DMS53 (cell line): ENCODE measurements around the gene NUDT9.
A peak's percentile ranks its signal among the peaks of the same experiment; 100 is the strongest.
"Not testable (repeated sequence)": the region's sequence is repeated elsewhere in the genome, so short reads cannot be mapped to it uniquely, and the experiment has no call there.

Experiments used
- DNase-seq: peaks from one replicate; lab custom pipeline; 2025; lab: John Stamatoyannopoulos, UW

Gene NUDT9

DNA sequence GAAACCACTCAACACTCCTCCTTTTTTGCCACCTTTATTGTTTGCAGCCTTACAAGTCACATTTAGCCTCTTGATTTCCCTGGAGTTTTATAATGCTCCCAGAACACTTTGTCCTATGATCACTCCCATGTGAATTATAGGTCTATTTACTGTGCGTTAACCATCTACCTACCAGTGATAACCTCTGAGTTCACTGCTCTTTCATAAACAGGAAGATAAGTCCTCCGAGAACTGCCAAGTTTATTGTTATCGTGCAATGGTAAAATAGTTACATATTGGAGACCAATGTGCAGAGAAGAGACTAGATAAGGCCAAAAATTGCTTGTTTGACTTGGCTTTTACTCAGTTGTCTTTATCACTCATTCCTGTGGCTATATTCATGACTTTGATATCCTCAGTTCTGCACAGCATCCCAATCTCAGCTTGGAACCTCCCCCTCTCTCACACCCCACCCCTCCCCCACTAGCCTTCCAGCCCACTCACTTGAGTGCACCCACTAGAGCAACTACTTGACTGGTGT lies 12.9 kb upstream of the NUDT9 start:
- no peak for DNase-seq

GRCh38 chr4:87410157-87410556 lies 12.2 kb upstream of the NUDT9 start:
- DNase-seq = no peak

- DNase-seq = no peak
Observed at GRCh38 chr4:87410679-87411078, 11.7 kb upstream of the NUDT9 start.

- DNase-seq = no peak
Observed at GRCh38 chr4:87414816-87415215, 7.6 kb upstream of the NUDT9 start.

DNA sequence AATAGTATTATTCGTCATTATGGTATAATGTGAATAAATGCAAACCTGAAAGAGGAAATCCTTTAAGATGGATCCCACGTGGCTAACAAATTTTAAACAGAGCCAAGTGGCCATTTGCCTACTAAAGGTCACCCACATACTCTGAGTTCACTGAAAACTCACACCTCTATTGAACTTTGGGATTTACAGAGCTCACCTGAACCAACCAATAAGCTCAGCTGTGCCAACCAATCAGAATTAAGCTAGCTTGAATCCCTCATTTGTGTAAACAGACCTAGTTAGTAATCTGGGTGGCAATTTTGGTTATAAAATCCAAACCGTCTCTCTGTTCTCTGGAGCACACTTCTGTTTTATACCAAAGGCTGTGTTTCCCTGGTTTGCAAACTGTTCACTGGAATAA lies 5.4 kb upstream of the NUDT9 start:
- no peak for DNase-seq

DNA sequence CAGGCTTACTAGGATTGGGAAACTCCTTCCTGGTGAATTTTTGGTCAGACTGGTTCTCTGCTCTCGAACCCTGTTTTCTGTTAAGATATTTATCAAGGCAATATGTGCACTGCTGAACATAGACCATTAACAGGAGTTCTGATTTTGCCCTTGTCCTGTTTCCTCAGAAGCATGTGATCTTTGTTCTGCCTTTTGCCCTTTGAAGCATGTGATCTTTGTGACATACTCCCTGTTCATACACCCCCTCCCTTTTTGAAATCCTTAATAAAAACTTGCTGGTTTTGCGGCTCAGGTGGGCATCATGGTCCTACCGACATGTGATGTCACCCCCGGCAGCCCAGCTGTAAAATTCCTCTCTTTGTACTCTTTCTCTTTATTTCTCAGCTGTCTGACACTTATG lies 4.0 kb upstream of the NUDT9 start:
- not testable (repeated sequence) for DNase-seq

DNA sequence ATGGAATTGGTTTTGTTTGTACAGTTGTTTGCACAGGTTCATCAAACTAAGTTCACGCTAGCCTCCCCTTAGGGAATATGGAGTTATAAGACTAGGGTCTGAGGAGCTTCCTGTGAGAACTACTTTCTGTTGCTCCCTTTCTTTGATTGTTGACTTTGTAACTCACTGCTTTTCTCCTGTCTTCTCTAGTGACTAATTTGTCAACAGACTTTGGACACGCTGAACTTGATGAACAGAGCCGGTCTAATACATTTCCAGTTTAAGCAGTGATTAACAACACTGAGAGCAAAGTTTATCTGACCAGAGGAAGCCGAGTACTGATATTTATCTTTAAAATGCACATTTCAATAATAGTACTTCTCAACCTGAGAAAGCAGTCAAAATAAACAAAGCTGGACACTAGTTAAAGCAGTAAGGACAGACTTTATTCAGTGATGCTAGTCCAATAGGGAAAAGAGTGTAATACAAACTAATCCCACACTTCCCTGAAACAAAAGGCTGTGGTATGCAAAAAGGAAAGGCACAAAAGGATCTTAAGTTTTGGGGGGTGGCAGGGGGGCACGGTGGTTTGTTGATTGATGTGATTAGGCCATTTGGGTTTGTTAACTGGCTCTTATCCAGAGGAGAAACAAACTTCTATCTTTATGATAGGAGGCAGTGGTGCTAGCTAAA lies 2.7 kb upstream of the NUDT9 start:
- DNase-seq = peak; percentile 58

- no peak for DNase-seq
Observed at GRCh38 chr4:87420276-87420830, 2.0 kb upstream of the NUDT9 start.

GRCh38 chr4:87423317-87424098 lies 1.1 kb downstream of the NUDT9 start:
- DNase-seq = peak; percentile 10

GRCh38 chr4:87424099-87424543 lies 1.7 kb downstream of the NUDT9 start:
- DNase-seq = not testable (repeated sequence)

GRCh38 chr4:87425711-87426110 lies 3.3 kb downstream of the NUDT9 start:
- no peak for DNase-seq

- no peak for DNase-seq
Observed at GRCh38 chr4:87426865-87427517, 4.6 kb downstream of the NUDT9 start.

GRCh38 chr4:87427518-87427868 lies 5.1 kb downstream of the NUDT9 start:
- DNase-seq = no peak

GRCh38 chr4:87428979-87429378 lies 6.6 kb downstream of the NUDT9 start:
- no peak for DNase-seq

- DNase-seq = no peak
Observed at GRCh38 chr4:87430038-87430437, 7.7 kb downstream of the NUDT9 start.

DNA sequence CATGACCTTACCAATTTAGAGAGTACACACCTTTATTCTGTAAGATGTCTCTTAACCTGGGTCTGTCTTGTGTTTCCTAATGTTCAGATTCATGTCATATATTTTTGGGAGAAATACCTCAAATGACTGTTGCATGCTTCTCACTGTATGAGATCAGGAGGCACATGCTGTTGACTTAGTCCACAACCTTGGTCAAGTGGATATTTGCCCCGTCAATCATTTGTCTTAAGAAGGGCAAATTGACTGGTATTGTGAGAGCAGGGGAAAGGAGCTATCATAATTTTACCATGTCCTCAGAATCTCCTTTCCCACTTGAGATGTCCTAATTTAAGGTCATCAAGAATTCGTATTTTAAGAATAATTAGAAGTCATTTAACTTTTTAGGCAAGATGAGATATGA lies 11.0 kb downstream of the NUDT9 start:
- no peak for DNase-seq

- no peak for DNase-seq
Observed at GRCh38 chr4:87442889-87443288, 20.5 kb downstream of the NUDT9 start.

DNA sequence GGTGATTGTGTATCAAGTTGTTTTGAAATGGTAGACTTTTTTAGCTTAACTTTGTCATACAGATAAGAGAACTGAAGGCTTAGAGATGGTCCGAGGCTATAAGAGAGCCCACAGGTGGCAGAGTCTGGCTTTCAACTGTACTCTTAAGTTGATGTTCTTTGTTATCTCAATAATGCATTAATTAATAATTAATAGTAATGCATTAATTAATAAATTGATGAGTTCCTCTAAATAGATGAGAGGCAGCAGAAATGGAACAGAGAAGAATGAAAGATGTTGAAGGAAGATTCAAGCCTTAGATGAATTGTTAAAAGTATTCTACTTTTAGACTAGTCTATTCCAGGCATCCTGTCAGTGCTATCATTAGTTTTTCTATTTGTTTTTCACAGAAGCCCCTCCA lies 22.4 kb downstream of the NUDT9 start:
- no peak for DNase-seq

GRCh38 chr4:87445964-87446363 lies 23.6 kb downstream of the NUDT9 start:
- DNase-seq = no peak

- DNase-seq = not testable (repeated sequence)
Observed at GRCh38 chr4:87446375-87446774, 24.0 kb downstream of the NUDT9 start.

- DNase-seq = no peak
Observed at GRCh38 chr4:87451537-87451936, 29.2 kb downstream of the NUDT9 start.

GRCh38 chr4:87458913-87459312 lies 36.5 kb downstream of the NUDT9 start:
- DNase-seq = no peak

- peak; percentile 2 for DNase-seq
Observed at GRCh38 chr4:87461281-87461700, 38.9 kb downstream of the NUDT9 start.
